ENCODE results near the gene CCDC14. TPM values are rescaled to one million over a fixed set of nuclear protein-coding genes. Genes with fewer than 3 reads are reported as not detected.

Gene CCDC14
- total and polyA plus RNA-seq, 9 of the 15 experiments (the other 6 are each of a cell fraction or from before 2014, with no cell fraction given) = 18.6 to 107 (median 57.3) TPM

GRCh38 chr3:123876858-123877257, 84.2 kb downstream of the CCDC14 start (continued):
- TF ChIP-seq ILF3 (IDR thresholded peaks at IDR 0.05; ENCODE audit: borderline replicate concordance) = no peak

- H3K9me3 ChIP-seq (replicated peaks; ENCODE audit: control insufficient read depth, insufficient read depth, low read depth, low read length) = no peaks in the 10 kb centered on the region
- H3K4me3 ChIP-seq = no peak overlapping the region
- ChIA-PET POLR2A (no interaction called here), CTCF (ENCODE audit: low intra/inter-chr PET ratio) (no interaction called here)
- no peak for ATAC-seq
- H3K27ac ChIP-seq (ENCODE audit: extremely low read depth, low read depth, low read length) = no peak overlapping the region
- H4K20me1 ChIP-seq (replicated peaks; ENCODE audit: control insufficient read depth, insufficient read depth, low read length) = no peaks in the 10 kb centered on the region
- TF ChIP-seq ZNF143 (CRISPR knock-in tag; IDR thresholded peaks at IDR 0.05) (no peak), ZC3H4 (CRISPR knock-in tag; IDR thresholded peaks at IDR 0.05; ENCODE audit: borderline replicate concordance) (no peak), ZNF830 (CRISPR knock-in tag; IDR thresholded peaks at IDR 0.05) (no peak), THRB (CRISPR knock-in tag; conservative IDR thresholded peaks at IDR 0.05) (no peak), E2F5 (CRISPR knock-in tag; IDR thresholded peaks at IDR 0.05) (no peak), PBX2 (CRISPR knock-in tag; IDR thresholded peaks at IDR 0.05; ENCODE audit: low read depth) (no peak), PBX2 (tag; conservative IDR thresholded peaks at IDR 0.05; ENCODE audit: low read depth) (no peak), JUN (IDR thresholded peaks at IDR 0.05; ENCODE audit: borderline replicate concordance, low read depth, low read length) (no peak), JUN (CRISPR knock-in tag; IDR thresholded peaks at IDR 0.05; ENCODE audit: borderline replicate concordance) (no peak), HMGN3 (IDR thresholded peaks at IDR 0.05; ENCODE audit: borderline replicate concordance, extremely low read depth, insufficient read length, low read depth, low read length) (no peak), ZNF41 (CRISPR knock-in tag; conservative IDR thresholded peaks at IDR 0.05) (no peak), ZNF57 (CRISPR knock-in tag; IDR thresholded peaks at IDR 0.05) (no peak), ZNF551 (CRISPR knock-in tag; IDR thresholded peaks at IDR 0.05) (no peak), GTF2F1 (IDR thresholded peaks at IDR 0.05; ENCODE audit: low read depth, low read length) (no peak), CHD4 (IDR thresholded peaks at IDR 0.05; ENCODE audit: insufficient read depth, insufficient replicate concordance, low read depth, low read length, poor library complexity, severe bottlenecking) (no peak)
- H2AFZ ChIP-seq (ENCODE audit: low read depth, low read length) = no peak overlapping the region
- no peak overlapping the region for H3K4me2 ChIP-seq (ENCODE audit: insufficient read depth, low read length)
- 0% methylated on average over 1 of the region's 1 CpG for WGBS (ENCODE audit: insufficient coverage, low coverage, missing lambda C conversion rate)
- no peaks in the 10 kb centered on the region for H3K9me1 ChIP-seq (ENCODE audit: control insufficient read depth, insufficient read depth, low read length)
- no peak for DNase-seq (ENCODE audit: extremely low read depth in 1 of 4, low spot score in 3 of 4)
- no peak for FAIRE-seq
- no peaks in the 10 kb centered on the region for H3K36me3 ChIP-seq (ENCODE audit: control insufficient read depth, insufficient read depth, low read length)
- in situ Hi-C loops (cut with MboI) (no loop called here), intact Hi-C loops (cut with micrococcal nuclease) (no loop called here)
- no peak overlapping the region for H3K9ac ChIP-seq (ENCODE audit: insufficient read depth in 1 of 2, low read depth in 2 of 2, low read length in 2 of 2)
- no TSS peak for BruUV-seq (replicated peaks)
- H3K4me1 ChIP-seq (replicated peaks in 1 of 2; ENCODE audit: control insufficient read depth in 2 of 2, insufficient read depth in 2 of 2, low read length in 2 of 2) = no peaks in the 10 kb centered on the region
- H3K27me3 ChIP-seq (ENCODE audit: control insufficient read depth in 2 of 2, insufficient read depth in 2 of 2, low read length in 2 of 2) = no peaks in the 10 kb centered on the region
- no peaks in the 10 kb centered on the region for H3K79me2 ChIP-seq (ENCODE audit: control insufficient read depth, insufficient read depth, low read length)
Measured at GRCh38 chr3:123872621-123873020, 88.4 kb downstream of the CCDC14 start.
